Measurements from ENCODE around the gene OR13F1. TPM values are rescaled to one million over a fixed set of nuclear protein-coding genes. Genes with fewer than 3 reads are reported as not detected.
"Not testable (repeated sequence)": the region's sequence is repeated elsewhere in the genome, so short reads cannot be mapped to it uniquely, and the experiment has no call there.

Gene OR13F1
- total RNA-seq = not detected
- not detected for polyA plus RNA-seq
- total RNA-seq = 0 reads per million in 6 experiments

GRCh38 chr9:104503963-104504362 lies at the start of gene OR13F1:
Gene OR13F1 (plus strand): TSS chr9:104504263. CDS start chr9:104504263, 0 bp downstream.
- no peaks in the 10 kb centered on the region for H3K4me1 Mint-ChIP-seq
- H3K36me3 Mint-ChIP-seq = no peaks in the 10 kb centered on the region
- peaks cover 0 to 10% (median 0%) of the 10 kb centered on the region in 5 donors for H3K27me3 Mint-ChIP-seq
- no peak for DNase-seq
- H3K4me3 Mint-ChIP-seq = no peak within 1 kb of the TSS
- no peak for ATAC-seq
- POLR2A ChIA-PET = no interaction called here
- H3K27ac Mint-ChIP-seq = no peak within 1 kb of the TSS
- peaks cover 0 to 19% (median 5%) of the 10 kb centered on the region in 9 donors for H3K9me3 Mint-ChIP-seq

GRCh38 chr9:104456831-104457230 lies 47.2 kb upstream of the OR13F1 start:
- peaks cover 0 to 13% (median 0%) of the 10 kb centered on the region in 9 donors for H3K9me3 Mint-ChIP-seq
- DNase-seq (no peak), ATAC-seq (no peak)
- H3K4me3 Mint-ChIP-seq = no peak overlapping the region
- H3K4me1 Mint-ChIP-seq = no peaks in the 10 kb centered on the region
- no peaks in the 10 kb centered on the region for H3K36me3 Mint-ChIP-seq
- no peak overlapping the region for H3K27ac Mint-ChIP-seq
- H3K27me3 Mint-ChIP-seq = peaks cover 0 to 6% (median 2%) of the 10 kb centered on the region in 5 donors
- POLR2A ChIA-PET = no interaction called here

GRCh38 chr9:104463864-104464263 lies 40.2 kb upstream of the OR13F1 start:
- Mint-ChIP-seq H3K36me3 (peaks cover 0 to 14% (median 3%) of the 10 kb centered on the region in 3 donors), H3K27ac (no peak overlapping the region), H3K27me3 (peaks cover 0 to 6% (median 0%) of the 10 kb centered on the region in 5 donors), H3K4me1 (no peaks in the 10 kb centered on the region), H3K4me3 (no peak overlapping the region), H3K9me3 (peaks cover 11 to 33% (median 14%) of the 10 kb centered on the region in 9 donors)
- DNase-seq (no peak), ATAC-seq (no peak)
- POLR2A ChIA-PET = no interaction called here

GRCh38 chr9:104468261-104468660 lies 35.8 kb upstream of the OR13F1 start:
- no peaks in the 10 kb centered on the region for H3K4me1 Mint-ChIP-seq
- DNase-seq (no peak), ATAC-seq (no peak)
- H3K9me3 Mint-ChIP-seq = peaks cover 9 to 26% (median 19%) of the 10 kb centered on the region in 9 donors
- no peak overlapping the region for H3K27ac Mint-ChIP-seq
- peaks cover 0 to 14% (median 1%) of the 10 kb centered on the region in 3 donors for H3K36me3 Mint-ChIP-seq
- H3K4me3 Mint-ChIP-seq = no peak overlapping the region
- POLR2A ChIA-PET = no interaction called here
- peaks cover 0 to under 1% (median 0%) of the 10 kb centered on the region in 5 donors for H3K27me3 Mint-ChIP-seq

- no peak overlapping the region for H3K27ac Mint-ChIP-seq
- POLR2A ChIA-PET = no interaction called here
- peaks cover 0 to 1% (median 0%) of the 10 kb centered on the region in 5 donors for H3K27me3 Mint-ChIP-seq
- no peaks in the 10 kb centered on the region for H3K4me1 Mint-ChIP-seq
- peaks cover 0 to 8% (median 0%) of the 10 kb centered on the region in 9 donors for H3K9me3 Mint-ChIP-seq
- H3K4me3 Mint-ChIP-seq = no peak overlapping the region
- no peak for ATAC-seq
- no peak for DNase-seq
- H3K36me3 Mint-ChIP-seq = no peaks in the 10 kb centered on the region
Measured at GRCh38 chr9:104482921-104483570, 21.0 kb upstream of the OR13F1 start.

- DNase-seq (no peak), ATAC-seq (no peak)
- Mint-ChIP-seq H3K9me3 (peaks cover 0 to 10% (median 0%) of the 10 kb centered on the region in 9 donors), H3K27ac (no peak overlapping the region), H3K36me3 (no peaks in the 10 kb centered on the region), H3K27me3 (no peaks in the 10 kb centered on the region), H3K4me1 (no peaks in the 10 kb centered on the region), H3K4me3 (no peak overlapping the region)
- POLR2A ChIA-PET = no interaction called here
Measured at GRCh38 chr9:104485014-104485413, 19.0 kb upstream of the OR13F1 start.

GRCh38 chr9:104494808-104495207 lies 9.3 kb upstream of the OR13F1 start:
- peaks cover 0 to 18% (median 4%) of the 10 kb centered on the region in 9 donors for H3K9me3 Mint-ChIP-seq
- POLR2A ChIA-PET = no interaction called here
- H3K27me3 Mint-ChIP-seq = no peaks in the 10 kb centered on the region
- H3K36me3 Mint-ChIP-seq = no peaks in the 10 kb centered on the region
- DNase-seq (no peak), ATAC-seq (no peak)
- H3K27ac Mint-ChIP-seq = no peak overlapping the region
- H3K4me1 Mint-ChIP-seq = no peaks in the 10 kb centered on the region
- H3K4me3 Mint-ChIP-seq = no peak overlapping the region

- POLR2A ChIA-PET = no interaction called here
- no peak overlapping the region for H3K4me3 Mint-ChIP-seq
- no peak overlapping the region for H3K27ac Mint-ChIP-seq
- ATAC-seq (no peak), DNase-seq (no peak)
- H3K9me3 Mint-ChIP-seq = peaks cover 0 to 16% (median 5%) of the 10 kb centered on the region in 9 donors
- H3K27me3 Mint-ChIP-seq = peaks cover 0 to 10% (median 0%) of the 10 kb centered on the region in 5 donors
- H3K4me1 Mint-ChIP-seq = no peaks in the 10 kb centered on the region
- H3K36me3 Mint-ChIP-seq = no peaks in the 10 kb centered on the region
Measured at GRCh38 chr9:104503440-104503839, 623 bp upstream of the OR13F1 start.

- H3K4me3 Mint-ChIP-seq = no peak overlapping the region
- no peaks in the 10 kb centered on the region for H3K4me1 Mint-ChIP-seq
- peaks cover 0 to 8% (median 0%) of the 10 kb centered on the region in 3 donors for H3K36me3 Mint-ChIP-seq
- no peak overlapping the region for H3K27ac Mint-ChIP-seq
- H3K27me3 Mint-ChIP-seq = peaks cover 2 to 20% (median 5%) of the 10 kb centered on the region in 5 donors
- H3K9me3 Mint-ChIP-seq = peaks cover 0 to 18% (median 7%) of the 10 kb centered on the region in 9 donors
- POLR2A ChIA-PET = no interaction called here
- ATAC-seq (no peak), DNase-seq (no peak)
Measured at GRCh38 chr9:104506565-104506964, 2.5 kb downstream of the OR13F1 start.

- peaks cover 0 to 8% (median 0%) of the 10 kb centered on the region in 3 donors for H3K36me3 Mint-ChIP-seq
- ATAC-seq (no peak), DNase-seq (no peak)
- POLR2A ChIA-PET = no interaction called here
- H3K27ac Mint-ChIP-seq = no peak overlapping the region
- H3K9me3 Mint-ChIP-seq = peaks cover 0 to 10% (median 3%) of the 10 kb centered on the region in 9 donors
- no peak overlapping the region for H3K4me3 Mint-ChIP-seq
- H3K4me1 Mint-ChIP-seq = no peaks in the 10 kb centered on the region
- peaks cover 0 to 21% (median 5%) of the 10 kb centered on the region in 5 donors for H3K27me3 Mint-ChIP-seq
Measured at GRCh38 chr9:104514901-104515300, 10.8 kb downstream of the OR13F1 start.

- ATAC-seq, H3K4me3 Mint-ChIP-seq, DNase-seq, H3K9me3 Mint-ChIP-seq, H3K36me3 Mint-ChIP-seq, H3K27me3 Mint-ChIP-seq, H3K27ac Mint-ChIP-seq, POLR2A ChIA-PET, H3K4me1 Mint-ChIP-seq: not testable (repeated sequence)
Measured at GRCh38 chr9:104520241-104520640, 16.2 kb downstream of the OR13F1 start.

- H3K9me3 Mint-ChIP-seq = peaks cover 0 to 8% (median 3%) of the 10 kb centered on the region in 9 donors
- no peak within 1 kb of the TSS for H3K4me3 Mint-ChIP-seq
- ATAC-seq (no peak), DNase-seq (no peak)
- POLR2A ChIA-PET = no interaction called here
- H3K4me1 Mint-ChIP-seq = no peaks in the 10 kb centered on the region
- H3K36me3 Mint-ChIP-seq = no peaks in the 10 kb centered on the region
- H3K27me3 Mint-ChIP-seq = no peaks in the 10 kb centered on the region
- H3K27ac Mint-ChIP-seq = no peak within 1 kb of the TSS
Measured at GRCh38 chr9:104527109-104527508, 23.0 kb downstream of the OR13F1 start, which contains the start of gene OR13C4. Gene OR13C4 (minus strand): TSS chr9:104527209. CDS start chr9:104527209, 0 bp downstream.

GRCh38 chr9:104536756-104537155 lies 32.7 kb downstream of the OR13F1 start, which contains the start of gene OR13C3:
Gene OR13C3 (minus strand): TSS chr9:104536856. CDS start chr9:104536723, 133 bp downstream.
- no peak for DNase-seq
- Mint-ChIP-seq H3K36me3 (no peaks in the 10 kb centered on the region), H3K9me3 (no peaks in the 10 kb centered on the region), H3K4me1 (no peaks in the 10 kb centered on the region), H3K27ac (no peak within 1 kb of the TSS), H3K27me3 (peaks cover 0 to 13% (median 0%) of the 10 kb centered on the region in 5 donors), H3K4me3 (no peak within 1 kb of the TSS)
- no peak for ATAC-seq
- POLR2A ChIA-PET = no interaction called here

All from naive thymus-derived CD8-positive, alpha-beta T cell (primary cell).